Mononuclear cell (primary cell): ENCODE results near the gene FGF19. TPM values are rescaled to one million over a fixed set of nuclear protein-coding genes. Genes with fewer than 3 reads are reported as not detected.

Experiments used
- H3K27me3 ChIP-seq: 2 replicates; pipeline ENCODE4 v1.6.0; 2011; ENCODE audit warnings: low read length, control low read depth; ENCODE audit not compliant: insufficient read depth
- H3K4me1 ChIP-seq: 2 replicates; pipeline ENCODE4 v1.5.1; 2011; ENCODE audit warnings: mild to moderate bottlenecking, low read length, control low read depth; ENCODE audit not compliant: insufficient read depth
- H3K4me3 ChIP-seq: 2 replicates; pipeline ENCODE4 v1.5.1; 2011; ENCODE audit warnings: mild to moderate bottlenecking, low read length, moderate library complexity
- H3K9me3 ChIP-seq: 2 replicates; pipeline ENCODE4 v1.5.1; 2011; ENCODE audit warnings: low read depth, mild to moderate bottlenecking, control low read depth, low read length
- total RNA-seq: library from RNA; depleted of rRNA; stranded (reverse); fragments of >200 nt; gene quantifications from one replicate; pipeline ENCODE4 v1.2.3, GENCODE V29; 2012

The FGF19 gene
- total RNA-seq, 1 donor = not detected

GRCh38 chr11:69662021-69662698 lies 41.7 kb downstream of the FGF19 start:
- Histone ChIP-seq H3K4me1 (no peaks in the 10 kb centered on the region), H3K9me3 (no peaks in the 10 kb centered on the region), H3K27me3 (no peaks in the 10 kb centered on the region), H3K4me3 (no peak overlapping the region)

DNA sequence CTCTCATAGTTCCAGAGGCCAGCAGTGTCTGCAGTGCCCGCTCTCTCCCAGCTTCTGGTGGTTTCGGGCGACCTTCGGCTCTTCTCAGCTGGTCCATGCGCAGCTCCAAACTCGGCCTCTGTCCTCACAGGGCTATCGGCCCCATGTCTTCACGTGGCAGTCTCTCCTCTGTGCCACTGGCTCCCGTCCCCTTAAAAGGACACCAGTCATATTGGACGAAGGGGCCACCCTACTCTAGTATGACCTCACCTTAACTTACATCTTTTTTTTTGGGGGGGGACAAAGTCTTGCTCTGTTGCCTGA lies 42.5 kb downstream of the FGF19 start:
- Histone ChIP-seq H3K27me3 (no peaks in the 10 kb centered on the region), H3K4me1 (no peaks in the 10 kb centered on the region), H3K9me3 (no peaks in the 10 kb centered on the region), H3K4me3 (no peak overlapping the region)

- Histone ChIP-seq H3K4me3 (no peak overlapping the region), H3K4me1 (no peaks in the 10 kb centered on the region), H3K27me3 (no peaks in the 10 kb centered on the region), H3K9me3 (no peaks in the 10 kb centered on the region)
Observed at GRCh38 chr11:69660001-69660500, 43.8 kb downstream of the FGF19 start.

DNA sequence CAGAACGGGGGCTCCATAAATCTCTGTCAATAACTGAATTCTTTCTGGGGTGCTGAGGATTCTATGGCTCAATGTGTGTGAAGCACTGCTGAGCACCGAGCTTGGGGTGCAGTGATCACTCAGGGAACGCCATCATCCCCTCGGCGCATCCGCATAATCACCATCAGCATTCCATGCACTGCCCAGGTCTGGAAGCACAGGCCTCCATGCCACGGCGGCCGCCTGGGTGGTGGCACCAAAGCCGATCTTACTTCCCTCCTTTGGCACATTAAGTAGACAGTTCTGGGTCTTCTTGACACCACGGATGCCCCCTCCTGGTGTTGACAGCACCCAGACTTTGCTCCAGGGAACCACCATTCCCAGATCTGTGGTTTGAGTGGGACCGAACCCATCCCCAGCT lies 44.2 kb downstream of the FGF19 start:
- Histone ChIP-seq H3K9me3 (no peaks in the 10 kb centered on the region), H3K4me3 (no peak overlapping the region), H3K27me3 (no peaks in the 10 kb centered on the region), H3K4me1 (no peaks in the 10 kb centered on the region)

DNA sequence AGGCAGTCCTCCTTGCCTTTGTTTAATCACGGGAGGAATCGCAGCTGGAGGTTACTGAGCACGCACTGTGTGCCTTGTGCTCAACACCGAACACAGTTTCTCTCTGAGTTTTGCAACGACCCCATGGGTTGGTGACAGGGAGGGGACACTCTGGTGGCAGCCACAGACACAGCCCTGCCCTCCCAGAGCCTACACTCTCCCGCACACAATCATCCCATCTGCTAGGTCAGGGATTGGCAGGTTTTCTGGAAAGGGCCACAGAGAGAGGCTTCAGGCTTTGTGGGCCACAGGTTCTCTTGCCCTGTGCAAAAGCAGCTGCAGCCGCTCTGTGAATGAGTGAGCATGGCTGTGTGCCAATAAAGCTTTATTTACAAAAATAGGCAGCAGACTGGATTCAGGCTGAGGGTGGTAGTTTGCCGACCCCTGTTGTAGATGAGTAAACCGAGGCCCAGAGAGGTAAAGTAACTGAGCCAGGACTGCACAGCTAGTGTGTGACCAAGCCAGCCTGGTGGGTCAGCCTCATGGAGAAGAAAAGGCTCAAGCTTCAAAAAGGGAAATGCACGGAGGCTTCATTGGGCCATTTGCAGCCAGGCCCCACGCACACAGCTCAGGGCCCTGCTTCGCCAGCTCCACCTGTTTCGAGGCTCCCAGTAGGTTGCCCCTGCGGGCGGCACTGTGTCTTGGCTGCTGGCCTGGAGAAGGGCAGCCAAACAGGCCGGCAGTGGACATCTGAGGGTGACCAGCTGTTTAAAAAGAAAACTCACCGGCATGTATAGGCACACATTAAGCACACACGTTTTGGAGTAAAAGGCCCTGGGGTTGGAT lies 45.0 kb downstream of the FGF19 start:
- no peaks in the 10 kb centered on the region for H3K9me3 ChIP-seq
- no peaks in the 10 kb centered on the region for H3K4me1 ChIP-seq
- no peaks in the 10 kb centered on the region for H3K27me3 ChIP-seq
- H3K4me3 ChIP-seq = no peak overlapping the region

- Histone ChIP-seq H3K9me3 (no peaks in the 10 kb centered on the region), H3K27me3 (no peaks in the 10 kb centered on the region), H3K4me1 (no peaks in the 10 kb centered on the region), H3K4me3 (no peak overlapping the region)
Observed at GRCh38 chr11:69657911-69658625, 45.8 kb downstream of the FGF19 start.

GRCh38 chr11:69657456-69657910 lies 46.3 kb downstream of the FGF19 start:
- no peak overlapping the region for H3K4me3 ChIP-seq
- no peaks in the 10 kb centered on the region for H3K4me1 ChIP-seq
- H3K9me3 ChIP-seq = no peaks in the 10 kb centered on the region
- no peaks in the 10 kb centered on the region for H3K27me3 ChIP-seq

- Histone ChIP-seq H3K9me3 (no peaks in the 10 kb centered on the region), H3K27me3 (no peaks in the 10 kb centered on the region), H3K4me1 (no peaks in the 10 kb centered on the region), H3K4me3 (no peak overlapping the region)
Observed at GRCh38 chr11:69656536-69657455, 47.0 kb downstream of the FGF19 start.

DNA sequence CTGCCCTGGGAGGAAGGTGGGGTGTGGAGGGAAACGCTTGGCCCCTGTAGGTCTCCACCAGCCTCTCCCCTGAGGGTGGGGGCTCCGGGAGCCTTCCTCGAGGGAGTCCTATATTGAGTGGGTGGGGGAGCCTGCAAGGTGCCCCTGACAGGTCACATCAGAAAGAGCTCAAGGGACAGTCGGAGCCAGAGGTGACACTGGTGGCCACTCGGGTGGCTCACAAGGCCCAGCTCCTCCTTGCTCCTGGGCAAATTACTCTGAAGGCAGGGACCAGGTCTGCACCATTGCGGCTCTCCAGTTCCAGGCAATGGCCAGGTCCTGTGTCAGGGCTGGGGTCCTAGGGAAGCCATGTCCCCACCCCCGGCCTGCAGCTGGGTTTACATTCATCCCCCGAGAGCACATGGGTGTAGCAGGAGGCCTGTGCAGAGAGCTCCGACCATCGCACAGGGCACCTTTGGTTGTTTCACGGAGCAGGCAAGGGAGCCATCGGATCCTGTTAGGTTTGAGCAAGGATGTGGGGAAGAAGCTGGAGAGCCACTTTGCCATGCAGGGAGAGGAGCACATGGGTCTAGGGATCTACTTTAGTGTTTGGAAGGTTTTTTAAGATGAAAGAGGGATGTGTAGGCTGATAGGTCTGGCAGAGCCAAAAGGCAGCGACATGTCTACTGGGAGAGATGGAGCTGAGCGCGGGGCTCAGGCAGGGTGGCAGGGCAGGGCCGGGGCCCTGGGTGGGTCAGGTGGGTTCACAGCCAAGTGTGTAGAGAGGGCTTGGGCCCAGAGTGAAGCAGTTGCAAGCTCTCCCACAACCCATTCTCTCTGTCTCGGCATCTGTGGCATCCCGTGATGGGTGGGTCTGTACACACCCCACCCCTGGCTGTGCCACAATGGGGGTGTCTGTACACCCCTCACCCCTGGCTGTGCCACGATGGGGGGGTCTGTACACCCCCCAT lies 48.1 kb downstream of the FGF19 start:
- Histone ChIP-seq H3K9me3 (no peaks in the 10 kb centered on the region), H3K27me3 (no peaks in the 10 kb centered on the region), H3K4me3 (no peak overlapping the region), H3K4me1 (no peaks in the 10 kb centered on the region)

GRCh38 chr11:69654660-69655478 lies 49.0 kb downstream of the FGF19 start:
- Histone ChIP-seq H3K27me3 (no peaks in the 10 kb centered on the region), H3K4me1 (no peaks in the 10 kb centered on the region), H3K4me3 (no peak overlapping the region), H3K9me3 (no peaks in the 10 kb centered on the region)

DNA sequence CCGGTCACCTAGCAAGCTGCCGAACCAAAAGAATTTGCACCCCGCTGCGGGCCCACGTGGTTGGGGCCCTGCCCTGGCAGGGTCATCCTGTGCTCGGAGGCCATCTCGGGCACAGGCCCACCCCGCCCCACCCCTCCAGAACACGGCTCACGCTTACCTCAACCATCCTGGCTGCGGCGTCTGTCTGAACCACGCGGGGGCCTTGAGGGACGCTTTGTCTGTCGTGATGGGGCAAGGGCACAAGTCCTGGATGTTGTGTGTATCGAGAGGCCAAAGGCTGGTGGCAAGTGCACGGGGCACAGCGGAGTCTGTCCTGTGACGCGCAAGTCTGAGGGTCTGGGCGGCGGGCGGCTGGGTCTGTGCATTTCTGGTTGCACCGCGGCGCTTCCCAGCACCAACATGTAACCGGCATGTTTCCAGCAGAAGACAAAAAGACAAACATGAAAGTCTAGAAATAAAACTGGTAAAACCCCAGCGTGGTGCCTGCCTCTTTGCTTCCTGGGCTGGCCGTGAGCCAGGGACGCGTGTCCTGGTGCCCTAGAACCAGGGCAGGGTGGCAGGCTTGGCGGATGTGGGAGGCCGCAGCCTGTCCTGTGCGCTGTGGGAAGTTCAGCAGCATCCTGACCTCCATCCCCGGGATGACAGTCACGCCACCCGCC lies 49.7 kb downstream of the FGF19 start:
- Histone ChIP-seq H3K27me3 (no peaks in the 10 kb centered on the region), H3K9me3 (no peaks in the 10 kb centered on the region), H3K4me3 (no peak overlapping the region), H3K4me1 (no peaks in the 10 kb centered on the region)

DNA sequence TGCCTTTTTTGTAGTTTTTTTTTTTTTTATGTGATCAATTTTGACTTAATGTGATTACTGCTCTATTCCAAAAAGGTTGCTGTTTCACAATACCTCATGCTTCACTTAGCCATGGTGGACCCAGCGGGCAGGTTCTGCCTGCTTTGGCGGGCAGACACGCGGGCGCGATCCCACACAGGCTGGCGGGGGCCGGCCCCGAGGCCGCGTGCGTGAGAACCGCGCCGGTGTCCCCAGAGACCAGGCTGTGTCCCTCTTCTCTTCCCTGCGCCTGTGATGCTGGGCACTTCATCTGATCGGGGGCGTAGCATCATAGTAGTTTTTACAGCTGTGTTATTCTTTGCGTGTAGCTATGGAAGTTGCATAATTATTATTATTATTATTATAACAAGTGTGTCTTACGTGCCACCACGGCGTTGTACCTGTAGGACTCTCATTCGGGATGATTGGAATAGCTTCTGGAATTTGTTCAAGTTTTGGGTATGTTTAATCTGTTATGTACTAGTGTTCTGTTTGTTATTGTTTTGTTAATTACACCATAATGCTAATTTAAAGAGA lies 50.3 kb downstream of the FGF19 start:
- H3K27me3 ChIP-seq = no peaks in the 10 kb centered on the region
- H3K9me3 ChIP-seq = no peaks in the 10 kb centered on the region
- H3K4me3 ChIP-seq = no peak overlapping the region
- no peaks in the 10 kb centered on the region for H3K4me1 ChIP-seq
